Naive thymus-derived CD8-positive, alpha-beta T cell (primary cell): Measurements from ENCODE around the gene MIGA2. TPM values are rescaled to one million over a fixed set of nuclear protein-coding genes. Genes with fewer than 3 reads are reported as not detected.
"Not testable (repeated sequence)": the region's sequence is repeated elsewhere in the genome, so short reads cannot be mapped to it uniquely, and the experiment has no call there.

ENCODE experiments used
- ATAC-seq, 2 donors: fragments of 150-1000 bp; cut with Tn5 transposase in 1 of 2; sonication (Bioruptor Pico), chemical (Tn5 transposase) in 1 of 2; 1 replicate in 1 of 2; 2 replicates in 1 of 2; pipeline ENCODE4 v1.10.0; 2021; ENCODE audit warnings: mild to moderate bottlenecking in 2 of 2, moderate library complexity in 2 of 2
- POLR2A ChIA-PET: fragments of 350-600 bp; sonication (Branson Sonifier 250); formaldehyde crosslinking; loops from one replicate; lab custom pipeline; 2021; ENCODE audit warnings: antibody characterized with exemption; lab: Charles Lee
- DNase-seq, 10 donors: peaks; one replicate each; pipeline versions ENCODE4 v3.0.0 to v3.0.0-alpha.2; 2020 to 2022
- H3K27ac Mint-ChIP-seq, 10 donors: one replicate each; pipeline ENCODE4 v1.8.0; 2020 to 2022; ENCODE audit warnings: mild to moderate bottlenecking in 10 of 10, mixed read lengths in 10 of 10, moderate library complexity in 4 of 10, inconsistent platforms in 1 of 10
- H3K27me3 Mint-ChIP-seq, 5 donors: one replicate each; pipeline ENCODE4 v1.8.0; 2021 to 2022; ENCODE audit warnings: mixed read lengths in 5 of 5
- H3K36me3 Mint-ChIP-seq, 3 donors: one replicate each; pipeline ENCODE4 v1.8.0; 2020 to 2022; ENCODE audit warnings: mixed read lengths in 3 of 3, mild to moderate bottlenecking in 2 of 3, inconsistent platforms in 1 of 3
- H3K4me1 Mint-ChIP-seq, 4 donors: one replicate each; pipeline ENCODE4 v1.8.0; 2021 to 2022; ENCODE audit warnings: mixed read lengths in 4 of 4
- H3K4me3 Mint-ChIP-seq, 10 donors: one replicate each; pipeline ENCODE4 v1.8.0; 2020 to 2022; ENCODE audit warnings: mild to moderate bottlenecking in 10 of 10, mixed read lengths in 10 of 10, moderate library complexity in 6 of 10, inconsistent platforms in 1 of 10
- H3K9me3 Mint-ChIP-seq, 9 donors: one replicate each; pipeline ENCODE4 v1.8.0; 2020 to 2022; ENCODE audit warnings: mixed read lengths in 9 of 9, mild to moderate bottlenecking in 3 of 9, inconsistent platforms in 1 of 9, moderate library complexity in 1 of 9
- polyA plus RNA-seq, 3 donors: library from polyadenylated mRNA; unstranded; fragments of 300-500 nt; fragmentation: Illumina TruSeq; gene quantifications; one replicate each; pipeline ENCODE4 v1.2.3, GENCODE V29; 2021
- total RNA-seq, 8 experiments: library from RNA in 2 of 8; stranded (reverse) in 2 of 8; gene quantifications; one replicate each; pipeline ENCODE4 v1.2.3 and lab custom pipeline; 2021 to 2026

Gene MIGA2, protein sequence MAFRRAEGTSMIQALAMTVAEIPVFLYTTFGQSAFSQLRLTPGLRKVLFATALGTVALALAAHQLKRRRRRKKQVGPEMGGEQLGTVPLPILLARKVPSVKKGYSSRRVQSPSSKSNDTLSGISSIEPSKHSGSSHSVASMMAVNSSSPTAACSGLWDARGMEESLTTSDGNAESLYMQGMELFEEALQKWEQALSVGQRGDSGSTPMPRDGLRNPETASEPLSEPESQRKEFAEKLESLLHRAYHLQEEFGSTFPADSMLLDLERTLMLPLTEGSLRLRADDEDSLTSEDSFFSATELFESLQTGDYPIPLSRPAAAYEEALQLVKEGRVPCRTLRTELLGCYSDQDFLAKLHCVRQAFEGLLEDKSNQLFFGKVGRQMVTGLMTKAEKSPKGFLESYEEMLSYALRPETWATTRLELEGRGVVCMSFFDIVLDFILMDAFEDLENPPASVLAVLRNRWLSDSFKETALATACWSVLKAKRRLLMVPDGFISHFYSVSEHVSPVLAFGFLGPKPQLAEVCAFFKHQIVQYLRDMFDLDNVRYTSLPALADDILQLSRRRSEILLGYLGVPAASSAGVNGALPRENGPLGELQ
- total RNA-seq = 10 to 100 TPM; 77.9 to 88.3 TPM
- polyA plus RNA-seq = 10 to 100 TPM in 1 of 3 donors, 1 to 10 TPM in 2; 5.9 to 11.3 (median 7.2) TPM
- 56.6 to 112 (median 73.4) reads per million in 6 experiments for total RNA-seq (lab: John Stamatoyannopoulos, UW)

DNA sequence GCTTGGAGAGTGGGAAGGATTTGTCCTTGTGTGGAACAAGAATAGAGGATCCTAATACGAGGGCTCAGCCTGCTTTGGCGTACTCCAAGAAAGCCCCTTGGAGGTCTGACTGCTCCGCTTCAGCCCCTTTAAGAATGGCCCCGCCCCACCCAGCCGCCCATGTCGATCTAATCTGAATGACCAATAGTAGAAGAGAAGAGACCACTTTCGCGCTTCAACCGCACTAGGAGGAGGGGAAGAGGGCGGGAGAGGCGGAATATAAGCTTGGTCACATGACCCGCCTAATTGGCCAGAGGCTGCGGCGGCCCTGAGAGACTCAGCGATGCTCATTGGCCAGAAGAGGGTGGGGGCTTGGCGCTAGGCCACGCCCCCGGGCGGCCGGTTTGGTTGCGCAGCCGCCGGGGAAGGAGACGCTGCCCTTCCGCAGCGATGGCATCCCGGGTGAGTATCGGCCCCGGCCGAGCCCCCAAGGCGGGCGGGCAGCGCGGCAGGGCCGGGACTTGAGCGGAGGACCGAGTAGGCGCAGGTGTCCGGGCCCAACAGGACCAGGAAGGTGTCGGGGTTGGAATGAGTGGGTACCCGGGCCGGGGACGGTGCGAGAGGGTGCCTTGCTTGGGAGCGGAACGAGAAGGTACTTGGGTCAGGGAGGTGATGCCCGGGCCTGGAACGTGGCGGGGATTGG lies at the start of gene MIGA2:
Gene MIGA2 (plus strand): TSS at position 386 of the 682 bp plus-strand sequence. CDS start 3,969 bp downstream, outside the sequence.
- Mint-ChIP-seq H3K4me3 (peak within 1 kb of the TSS; percentile 89 to 100 (median 96)), H3K27me3 (no peaks in the 10 kb centered on the region), H3K9me3 (no peaks in the 10 kb centered on the region), H3K36me3 (peaks cover 0 to 6% (median 0%) of the 10 kb centered on the region in 3 donors), H3K27ac (peak within 1 kb of the TSS; percentile 39 to 96 (median 91)), H3K4me1 (peaks cover 19 to 42% (median 35%) of the 10 kb centered on the region in 4 donors)
- DNase-seq (peak; percentile 85 to 98 (median 93)), ATAC-seq (peak; percentile 97)
- POLR2A ChIA-PET = interaction anchor here (0.6 to 2.5 kb wide), 10 partner anchors 9 to 218 kb away, joined by 3 to 19 read pairs (median 6); partner anchors contain the start of genes DOLPP1, ENDOG and SH3GLB2

GRCh38 chr9:128986671-128987070 lies 49.8 kb upstream of the MIGA2 start:
- POLR2A ChIA-PET = no interaction called here
- Mint-ChIP-seq H3K9me3 (no peaks in the 10 kb centered on the region), H3K27ac (peak overlapping the region in 3 of 10 donors; percentile 6 to 85 (median 7))

GRCh38 chr9:128987805-128988204 lies 48.6 kb upstream of the MIGA2 start:
- ATAC-seq (no peak), DNase-seq (no peak)
- Mint-ChIP-seq H3K27ac (peak overlapping the region in 2 of 10 donors; percentile 32 to 38), H3K27me3 (no peaks in the 10 kb centered on the region), H3K36me3 (peaks cover 15 to 87% (median 28%) of the 10 kb centered on the region in 3 donors), H3K4me1 (peaks cover 0 to 2% (median 0%) of the 10 kb centered on the region in 4 donors), H3K4me3 (no peak overlapping the region), H3K9me3 (no peaks in the 10 kb centered on the region)
- POLR2A ChIA-PET = no interaction called here

More at GRCh38 chr9:128986671-128987070, 49.8 kb upstream of the MIGA2 start:
- no peak for DNase-seq
- peaks cover 0 to 2% (median 0%) of the 10 kb centered on the region in 4 donors for H3K4me1 Mint-ChIP-seq
- H3K36me3 Mint-ChIP-seq = peaks cover 16 to 88% (median 33%) of the 10 kb centered on the region in 3 donors
- no peaks in the 10 kb centered on the region for H3K27me3 Mint-ChIP-seq
- ATAC-seq = no peak
- H3K4me3 Mint-ChIP-seq = no peak overlapping the region

DNA sequence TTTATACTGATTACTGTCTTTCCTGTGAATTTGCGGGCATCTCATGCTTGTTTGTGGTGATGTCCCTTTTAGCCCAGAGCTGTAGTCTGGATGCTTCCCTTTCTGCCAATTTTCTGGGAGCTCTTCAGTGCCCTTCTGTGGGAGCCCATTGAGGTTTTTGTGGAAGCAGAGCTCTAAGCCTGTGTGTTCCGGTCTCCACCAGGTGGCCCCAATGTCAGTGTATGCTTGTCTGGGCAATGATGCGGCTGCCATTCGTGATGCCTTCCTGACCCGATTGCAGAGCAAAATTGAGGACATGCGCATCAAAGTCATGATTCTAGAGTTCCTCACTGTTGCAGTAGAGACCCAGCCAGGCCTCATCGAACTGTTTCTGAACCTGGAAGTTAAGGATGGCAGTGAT lies 43.4 kb upstream of the MIGA2 start:
- Mint-ChIP-seq H3K36me3 (peaks cover 6 to 87% (median 28%) of the 10 kb centered on the region in 3 donors), H3K27me3 (no peaks in the 10 kb centered on the region), H3K27ac (no peak overlapping the region), H3K4me1 (peaks cover 2 to 12% (median 4%) of the 10 kb centered on the region in 4 donors), H3K4me3 (no peak overlapping the region), H3K9me3 (no peaks in the 10 kb centered on the region)
- ATAC-seq = no peak
- no peak for DNase-seq
- POLR2A ChIA-PET = no interaction called here

GRCh38 chr9:128995791-128996190 lies 40.6 kb upstream of the MIGA2 start:
- H3K27me3 Mint-ChIP-seq = no peaks in the 10 kb centered on the region
- peaks cover 6 to 93% (median 35%) of the 10 kb centered on the region in 3 donors for H3K36me3 Mint-ChIP-seq
- POLR2A ChIA-PET = no interaction called here
- H3K4me1 Mint-ChIP-seq = peaks cover 2 to 12% (median 4%) of the 10 kb centered on the region in 4 donors
- no peaks in the 10 kb centered on the region for H3K9me3 Mint-ChIP-seq
- DNase-seq = no peak
- peak overlapping the region in 3 of 10 donors; percentile 44 to 58 (median 52) for H3K27ac Mint-ChIP-seq
- H3K4me3 Mint-ChIP-seq = no peak overlapping the region
- ATAC-seq = no peak

DNA sequence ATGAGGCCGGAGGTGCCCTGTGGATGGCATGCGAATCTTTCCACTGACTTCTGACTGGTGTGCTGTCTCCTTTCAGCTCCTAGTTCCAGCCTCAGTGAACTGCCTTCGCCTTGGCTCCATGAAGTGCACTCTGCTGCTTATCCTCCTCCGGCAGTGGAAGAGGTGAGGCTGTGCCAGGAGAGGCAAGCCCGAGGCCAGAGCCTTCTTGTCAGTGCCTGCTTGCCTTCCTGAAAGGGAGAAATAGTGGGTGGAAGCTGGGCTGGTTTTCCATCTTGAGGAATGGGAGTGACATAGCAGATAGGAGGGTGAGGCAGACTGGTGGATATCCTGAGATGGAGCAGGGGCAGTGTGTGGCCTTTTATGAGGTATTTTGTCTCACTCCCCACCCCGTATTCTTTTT lies 38.0 kb upstream of the MIGA2 start:
- H3K4me1 Mint-ChIP-seq = peaks cover 2 to 12% (median 4%) of the 10 kb centered on the region in 4 donors
- ATAC-seq (no peak), DNase-seq (no peak)
- peak overlapping the region in 2 of 10 donors; percentile 44 to 53 for H3K27ac Mint-ChIP-seq
- H3K9me3 Mint-ChIP-seq = no peaks in the 10 kb centered on the region
- POLR2A ChIA-PET = no interaction called here
- H3K4me3 Mint-ChIP-seq = no peak overlapping the region
- peaks cover 6 to 95% (median 31%) of the 10 kb centered on the region in 3 donors for H3K36me3 Mint-ChIP-seq
- H3K27me3 Mint-ChIP-seq = no peaks in the 10 kb centered on the region

DNA sequence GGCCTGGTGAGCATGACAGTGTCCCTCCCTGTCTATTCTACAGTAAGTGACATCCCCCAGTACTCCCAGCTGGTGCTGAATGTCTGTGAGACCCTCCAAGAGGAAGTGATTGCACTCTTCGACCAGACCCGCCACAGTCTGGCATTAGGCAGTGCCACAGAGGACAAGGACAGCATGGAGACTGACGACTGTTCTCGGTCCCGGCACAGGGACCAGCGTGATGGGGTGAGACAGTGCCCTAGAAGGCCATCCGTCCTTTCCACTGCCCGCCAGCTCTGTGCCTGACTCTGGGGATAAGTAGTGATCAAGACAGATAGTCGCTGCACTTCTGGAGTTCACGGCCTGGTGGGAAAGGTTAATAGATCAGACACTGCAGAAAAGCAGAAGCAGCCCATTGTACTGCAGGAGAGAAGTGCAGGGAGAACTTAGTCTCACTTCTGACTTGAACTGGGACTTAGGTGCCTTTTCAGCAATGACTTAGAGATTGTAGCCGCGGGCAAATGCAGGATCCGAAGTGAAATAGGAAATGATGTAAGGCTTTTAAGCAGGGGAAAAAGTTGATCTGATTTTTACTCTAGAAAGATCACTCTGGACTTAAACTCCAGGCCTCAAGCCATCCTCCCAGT lies 36.7 kb upstream of the MIGA2 start:
- no peak for ATAC-seq
- H3K4me3 Mint-ChIP-seq = peak overlapping the region in 1 of 10 donors; percentile 22
- POLR2A ChIA-PET = interaction anchor here (0.7 kb wide), 1 partner anchor 1683 kb away, joined by 3 read pairs; no protein-coding TSS in a partner anchor

DNA sequence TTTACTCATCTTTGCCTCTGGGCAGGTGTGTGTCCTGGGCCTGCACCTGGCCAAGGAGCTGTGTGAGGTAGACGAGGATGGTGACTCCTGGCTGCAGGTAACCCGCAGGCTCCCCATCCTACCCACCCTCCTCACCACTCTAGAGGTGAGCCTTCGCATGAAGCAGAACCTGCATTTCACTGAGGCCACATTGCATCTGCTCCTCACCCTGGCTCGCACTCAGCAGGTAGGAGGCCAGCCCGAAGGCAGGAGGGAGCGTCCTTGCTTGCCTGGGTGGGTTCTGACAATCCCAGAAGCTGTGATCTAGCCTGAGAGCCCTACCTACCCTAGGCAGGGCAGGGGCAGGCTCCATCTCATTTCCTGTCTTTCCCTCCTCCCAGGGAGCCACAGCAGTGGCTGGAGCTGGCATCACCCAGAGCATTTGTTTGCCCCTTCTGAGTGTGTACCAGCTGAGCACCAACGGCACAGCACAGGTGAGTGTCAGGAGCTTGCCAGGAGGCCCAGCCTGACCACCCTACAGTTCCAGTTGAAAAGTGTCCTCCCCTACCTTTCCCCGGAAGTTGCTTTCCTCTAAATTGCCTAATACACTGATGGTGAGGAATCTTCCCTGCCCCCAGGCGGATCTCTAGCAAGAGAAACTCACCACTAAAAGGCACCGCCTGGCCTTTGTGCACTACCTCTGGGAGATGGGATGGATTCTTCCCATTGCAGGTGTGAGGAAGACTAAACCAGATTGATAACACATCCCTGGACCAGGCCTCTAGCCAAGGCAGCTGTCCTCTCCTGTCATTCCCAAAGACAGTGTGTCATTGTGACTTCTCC lies 34.7 kb upstream of the MIGA2 start:
- Mint-ChIP-seq H3K9me3 (no peaks in the 10 kb centered on the region), H3K36me3 (peaks cover 5 to 90% (median 16%) of the 10 kb centered on the region in 3 donors), H3K4me3 (no peak overlapping the region), H3K4me1 (peaks cover 0 to 5% (median 0%) of the 10 kb centered on the region in 4 donors), H3K27ac (peak overlapping the region in 5 of 10 donors; percentile 59 to 77 (median 74)), H3K27me3 (no peaks in the 10 kb centered on the region)
- no peak for DNase-seq
- POLR2A ChIA-PET = interaction anchor here (0.6 kb wide), 1 partner anchor 37 kb away, joined by 4 read pairs; no protein-coding TSS in a partner anchor
- ATAC-seq = no peak

More for the DNA sequence above, 36.7 kb upstream of the MIGA2 start:
- Mint-ChIP-seq H3K9me3 (no peaks in the 10 kb centered on the region), H3K36me3 (peaks cover 6 to 93% (median 23%) of the 10 kb centered on the region in 3 donors), H3K27ac (peak overlapping the region in 3 of 10 donors; percentile 44 to 59 (median 55)), H3K27me3 (no peaks in the 10 kb centered on the region), H3K4me1 (peaks cover 2 to 11% (median 4%) of the 10 kb centered on the region in 4 donors)
- no peak for DNase-seq

DNA sequence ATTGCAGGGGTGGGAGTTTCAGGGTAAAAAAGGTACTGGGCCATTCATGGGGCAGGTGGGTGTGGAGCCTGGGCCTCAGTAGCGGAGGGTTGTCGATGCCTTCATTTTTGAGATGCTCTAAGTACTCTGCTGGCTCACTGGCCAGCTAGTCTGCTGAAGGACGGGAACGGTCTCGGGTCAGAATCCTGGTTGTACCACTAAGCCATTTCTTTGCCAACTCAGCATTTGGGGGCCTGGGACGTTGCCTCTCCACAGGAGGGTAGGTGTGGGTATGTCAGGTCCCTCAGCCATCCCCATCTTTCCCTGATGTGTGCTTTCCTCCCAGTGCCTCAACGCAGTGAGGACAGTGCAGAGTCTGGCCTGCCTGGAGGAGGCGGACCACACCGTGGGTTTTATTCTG lies 33.4 kb upstream of the MIGA2 start:
- peaks cover 0 to 4% (median 0%) of the 10 kb centered on the region in 4 donors for H3K4me1 Mint-ChIP-seq
- peak overlapping the region in 3 of 10 donors; percentile 10 to 46 (median 31) for H3K27ac Mint-ChIP-seq
- peaks cover 0 to 87% (median 11%) of the 10 kb centered on the region in 3 donors for H3K36me3 Mint-ChIP-seq
- no peaks in the 10 kb centered on the region for H3K9me3 Mint-ChIP-seq
- DNase-seq = no peak
- no peaks in the 10 kb centered on the region for H3K27me3 Mint-ChIP-seq
- no peak overlapping the region for H3K4me3 Mint-ChIP-seq
- no peak for ATAC-seq
- POLR2A ChIA-PET = no interaction called here

DNA sequence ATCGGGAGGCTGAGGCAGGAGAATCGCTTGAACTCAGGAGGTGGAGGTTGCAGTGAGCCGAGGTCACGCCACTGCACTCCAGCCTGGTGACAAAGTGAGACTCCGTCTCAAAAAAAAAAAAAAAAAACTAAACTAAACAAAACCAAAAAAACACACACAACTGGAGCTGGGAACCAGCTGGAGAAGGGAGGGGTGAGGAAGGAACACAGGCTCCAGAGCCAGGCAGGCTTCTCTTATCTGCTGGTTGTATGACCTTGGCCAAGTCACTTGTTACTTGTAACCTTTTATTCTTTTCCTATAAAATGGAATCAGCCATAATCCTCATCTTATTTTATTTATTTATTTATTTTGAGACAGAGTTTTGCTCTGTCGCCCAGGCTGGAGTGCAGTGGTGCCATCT lies 32.3 kb upstream of the MIGA2 start:
- ATAC-seq, POLR2A ChIA-PET, DNase-seq, H3K4me1 Mint-ChIP-seq, H3K27ac Mint-ChIP-seq, H3K27me3 Mint-ChIP-seq, H3K4me3 Mint-ChIP-seq, H3K9me3 Mint-ChIP-seq: not testable (repeated sequence)
- H3K36me3 Mint-ChIP-seq = peaks cover 0 to 76% (median 11%) of the 10 kb centered on the region in 3 donors
